SW480 (cell line): ENCODE data around the gene COPS6.

Experiments
- DNase-seq: peaks from one replicate; pipeline ENCODE4 v3.0.0-alpha.2; 2016; ENCODE audit warnings: low spot score

The COPS6 gene

GRCh38 chr7:100102950-100103840 lies 14.4 kb downstream of the COPS6 start:
- peak; percentile 78 for DNase-seq

- DNase-seq: no peak
Observed at GRCh38 chr7:100105534-100105933, 16.8 kb downstream of the COPS6 start.

GRCh38 chr7:100106633-100107032 lies 17.9 kb downstream of the COPS6 start:
- DNase-seq: no peak

- no peak for DNase-seq
Observed at GRCh38 chr7:100107125-100107737, 18.5 kb downstream of the COPS6 start.

GRCh38 chr7:100107890-100108289 lies 19.1 kb downstream of the COPS6 start:
- DNase-seq: no peak

- no peak for DNase-seq
Observed at GRCh38 chr7:100109521-100110163, 20.9 kb downstream of the COPS6 start.

- DNase-seq: no peak
Observed at GRCh38 chr7:100111156-100111555, 22.4 kb downstream of the COPS6 start.

- DNase-seq: no peak
Observed at GRCh38 chr7:100111914-100112313, 23.1 kb downstream of the COPS6 start.

GRCh38 chr7:100115026-100115425 lies 26.3 kb downstream of the COPS6 start:
- no peak for DNase-seq

GRCh38 chr7:100118388-100119071 lies 29.8 kb downstream of the COPS6 start:
- peak; percentile 75 for DNase-seq

- DNase-seq: peak; percentile 99
Observed at GRCh38 chr7:100119072-100119969, 30.6 kb downstream of the COPS6 start, which contains the start of the genes CNPY4 and TAF6. TSS of gene CNPY4 (plus strand) at chr7:100119634. CDS start at chr7:100119745, 111 bp downstream. TSS of gene TAF6 (minus strand) at chr7:100119358. CDS start at chr7:100114209, 5,149 bp downstream.

- DNase-seq: peak; percentile 91
Observed at GRCh38 chr7:100119970-100120732, 31.4 kb downstream of the COPS6 start.

- DNase-seq: no peak
Observed at GRCh38 chr7:100120733-100121036, 31.9 kb downstream of the COPS6 start.

GRCh38 chr7:100122067-100122466 lies 33.3 kb downstream of the COPS6 start:
- no peak for DNase-seq

GRCh38 chr7:100122568-100122967 lies 33.8 kb downstream of the COPS6 start:
- no peak for DNase-seq

- no peak for DNase-seq
Observed at GRCh38 chr7:100124301-100125230, 35.8 kb downstream of the COPS6 start.

GRCh38 chr7:100126239-100126930 lies 37.6 kb downstream of the COPS6 start:
- DNase-seq: no peak

GRCh38 chr7:100126931-100127865 lies 38.4 kb downstream of the COPS6 start, which contains the start of gene MBLAC1:
TSS of gene MBLAC1 (plus strand) at chr7:100126967. CDS start at chr7:100127396, 429 bp downstream.
- peak; percentile 98 for DNase-seq
